OCI-M2 (cell line): ENCODE results near the gene ABCA5.
"Not testable (repeated sequence)": the region's sequence is repeated elsewhere in the genome, so short reads cannot be mapped to it uniquely, and the experiment has no call there.

Source experiments
- DNase-seq: peaks from one replicate; lab custom pipeline; 2025; ENCODE audit not compliant: unreplicated experiment; lab: John Stamatoyannopoulos, UW

The ABCA5 gene

DNA sequence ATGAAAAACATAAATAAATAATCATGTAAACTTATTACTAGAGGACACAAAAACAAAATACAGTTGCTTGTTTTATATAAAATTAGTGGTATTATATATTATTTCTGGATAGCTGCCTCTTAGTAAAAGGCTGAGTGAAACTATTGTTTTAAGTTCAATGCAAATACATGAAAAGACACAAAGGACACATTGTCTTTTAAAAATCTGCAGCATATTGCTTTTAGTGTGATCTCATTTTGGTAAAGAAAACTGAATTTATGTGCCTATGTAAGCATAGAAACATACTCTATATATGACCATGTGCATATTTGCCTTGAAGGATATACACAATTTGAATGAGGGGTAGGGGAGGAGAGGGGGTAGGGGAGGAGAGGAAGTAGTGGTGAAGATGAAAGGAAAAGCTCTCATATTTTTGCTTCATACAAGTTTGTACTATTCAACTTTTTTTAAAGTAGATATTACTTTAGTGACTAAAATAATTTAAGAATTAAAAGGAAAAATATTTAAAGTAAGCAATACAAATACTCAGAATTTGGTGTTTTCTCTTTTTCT lies 104.2 kb downstream of the ABCA5 start:
- no peak for DNase-seq

GRCh38 chr17:69220098-69220497 lies 106.8 kb downstream of the ABCA5 start:
- no peak for DNase-seq

DNA sequence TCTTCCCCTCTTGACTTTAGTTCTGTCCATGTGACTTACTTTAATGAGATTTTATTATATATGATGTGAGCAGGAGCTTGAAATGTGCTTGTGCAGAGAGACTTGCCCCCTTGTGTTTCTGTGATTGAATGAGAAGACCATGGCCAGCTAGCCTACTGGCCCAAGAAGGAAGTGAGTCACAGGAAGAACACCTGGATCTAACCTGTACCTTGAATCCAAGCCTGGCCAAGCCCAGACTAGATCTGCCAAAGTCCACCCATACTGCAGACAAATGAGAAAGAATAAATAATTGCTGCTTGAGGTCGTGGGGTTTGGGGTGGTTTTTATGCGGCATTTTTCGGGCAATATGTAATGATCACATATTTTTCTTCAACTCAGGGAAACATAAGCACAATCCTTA lies 107.9 kb downstream of the ABCA5 start:
- no peak for DNase-seq

DNA sequence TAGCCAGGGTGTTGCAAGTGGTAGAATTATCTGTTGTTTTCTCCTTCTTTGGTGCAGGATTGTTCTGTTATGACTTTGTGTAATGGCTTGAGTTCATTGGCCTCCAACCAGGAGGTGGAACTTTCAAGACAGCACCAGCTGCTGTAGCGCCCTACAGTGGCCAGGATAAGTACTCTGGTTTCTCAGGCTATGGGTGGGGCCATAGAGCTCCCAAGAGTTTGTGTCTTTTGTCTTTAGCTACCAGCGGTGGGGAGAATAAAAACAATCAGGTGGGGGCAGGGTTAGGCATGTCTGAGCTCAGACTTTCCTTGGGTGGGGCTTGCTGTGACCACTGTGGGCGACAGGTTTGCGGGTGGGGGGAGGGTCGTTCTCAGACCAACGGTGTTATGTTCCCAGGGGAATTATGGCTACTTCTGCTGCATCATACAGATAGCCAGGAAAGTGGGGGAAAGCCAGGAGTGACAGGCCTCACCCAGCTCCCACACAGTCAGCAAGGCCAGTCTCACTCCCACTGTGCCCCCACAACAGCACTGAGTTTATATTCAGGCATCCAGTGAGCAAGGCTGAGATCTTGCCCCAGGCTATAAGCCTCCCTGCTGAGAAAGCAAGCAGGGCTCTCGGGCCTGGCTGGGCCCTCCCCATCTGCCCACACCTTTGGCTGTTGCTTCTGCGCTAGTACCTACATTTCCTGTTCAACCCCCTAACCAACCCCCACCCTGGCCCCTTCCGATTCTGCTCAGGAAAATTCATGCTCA lies 113.7 kb downstream of the ABCA5 start:
- DNase-seq: no peak

DNA sequence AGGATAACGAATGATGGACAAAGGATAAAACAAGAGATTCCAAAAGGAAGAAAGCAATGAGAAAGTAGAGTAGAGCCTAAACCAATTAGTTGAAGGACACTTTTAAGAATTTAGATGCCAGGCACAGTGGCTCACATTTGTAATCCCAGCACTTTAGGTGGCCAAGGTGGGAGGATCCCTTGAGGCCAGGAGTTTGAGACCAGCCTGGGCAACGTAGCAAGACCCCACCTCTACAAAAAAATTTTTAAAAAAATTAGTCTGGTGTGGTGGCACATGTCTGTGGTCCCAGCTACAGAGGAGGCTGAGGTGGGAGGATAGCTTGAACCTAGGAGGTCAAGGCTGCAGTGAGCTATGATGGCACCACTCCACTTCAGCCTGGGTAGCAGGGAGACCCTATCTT lies 118.3 kb downstream of the ABCA5 start:
- DNase-seq: no peak

- no peak for DNase-seq
Observed at GRCh38 chr17:69207151-69207550, 119.8 kb downstream of the ABCA5 start.

GRCh38 chr17:69198238-69198637 lies 128.7 kb downstream of the ABCA5 start:
- no peak for DNase-seq

DNA sequence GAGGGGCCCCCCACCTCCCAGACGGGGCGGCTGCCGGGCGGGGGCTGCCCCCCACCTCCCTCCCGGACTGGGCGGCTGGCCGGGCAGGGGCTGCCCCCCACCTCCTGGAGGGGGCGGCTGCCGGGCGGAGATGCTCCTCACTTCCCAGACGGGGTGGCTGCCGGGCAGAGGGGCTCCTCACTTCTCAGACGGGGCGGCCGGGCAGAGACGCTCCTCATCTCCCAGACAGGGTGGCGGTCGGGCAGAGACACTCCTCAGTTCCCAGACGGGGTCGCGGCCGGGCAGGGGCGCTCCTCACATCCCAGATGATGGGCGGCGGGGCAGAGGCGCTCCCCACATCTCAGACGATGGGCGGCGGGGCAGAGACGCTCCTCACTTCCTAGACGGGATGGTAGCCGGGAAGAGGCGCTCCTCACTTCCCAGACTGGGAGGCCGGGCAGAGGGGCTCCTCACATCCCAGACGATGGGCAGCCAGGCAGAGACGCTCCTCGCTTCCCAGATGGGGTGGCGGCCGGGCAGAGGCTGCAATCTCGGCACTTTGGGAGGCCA lies 130.8 kb downstream of the ABCA5 start:
- DNase-seq: not testable (repeated sequence)
